OCI-LY7 (cell line): ENCODE measurements around the gene MYL3. TPM values are rescaled to one million over a fixed set of nuclear protein-coding genes. Genes with fewer than 3 reads are reported as not detected.

ENCODE experiments used
- BruUV-seq: library from RNA; stranded (reverse); fragments of 400-500 nt; replicated peaks from 2 replicates; lab custom pipeline; 2021; lab: Mats Ljungman, UMichigan
- CTCF ChIA-PET: fragments of 300-600 bp; sonication (Branson Sonifier 250); formaldehyde crosslinking; loops from one replicate; lab custom pipeline; 2022; ENCODE audit warnings: antibody characterized with exemption; ENCODE audit not compliant: unreplicated experiment; lab: Charles Lee
- POLR2A ChIA-PET: fragments of 300-600 bp; sonication (Branson Sonifier 250); formaldehyde crosslinking; loops from one replicate; lab custom pipeline; 2022; ENCODE audit warnings: antibody characterized with exemption; lab: Charles Lee
- DNase-seq: peaks from one replicate; pipeline ENCODE4 v3.0.0-alpha.2; 2015; ENCODE audit warnings: low spot score
- H2AFZ ChIP-seq: fragments of 200-600 bp; sonication (generic), shearing (Covaris generic); 2 replicates; pipeline ENCODE4 v1.6.1; 2014; ENCODE audit warnings: mild to moderate bottlenecking, antibody characterized with exemption, low read length, moderate library complexity
- H3K27ac ChIP-seq: fragments of 200-600 bp; sonication (generic); 2 replicates; pipeline ENCODE4 v1.5.1; 2014; ENCODE audit warnings: mixed run types, low read depth, mild to moderate bottlenecking, moderate library complexity, low read length, inconsistent platforms; ENCODE audit not compliant: poor library complexity, severe bottlenecking
- H3K36me3 ChIP-seq: fragments of 200-600 bp; sonication (generic); 2 replicates; pipeline ENCODE4 v1.6.1; 2014; ENCODE audit warnings: mild to moderate bottlenecking, antibody characterized with exemption, low read length, moderate library complexity, mixed read lengths; ENCODE audit not compliant: insufficient read depth
- H3K4me1 ChIP-seq: fragments of 200-600 bp; sonication (generic); 2 replicates; pipeline ENCODE4 v1.5.1; 2014; ENCODE audit warnings: mild to moderate bottlenecking, low read length; ENCODE audit not compliant: insufficient read depth, poor library complexity, severe bottlenecking
- H3K4me2 ChIP-seq: fragments of 200-600 bp; sonication (generic); 2 replicates; pipeline ENCODE4 v1.6.1; 2014; ENCODE audit warnings: mild to moderate bottlenecking, low read length
- H3K4me3 ChIP-seq: fragments of 200-600 bp; sonication (generic); 2 replicates; pipeline ENCODE4 v1.5.1; 2014; ENCODE audit warnings: mild to moderate bottlenecking, low read depth, low read length; ENCODE audit not compliant: poor library complexity, severe bottlenecking
- H3K79me2 ChIP-seq: fragments of 200-600 bp; sonication (generic); 2 replicates; pipeline ENCODE4 v1.6.1; 2016; ENCODE audit warnings: low read depth, mild to moderate bottlenecking, low read length, moderate library complexity, mixed read lengths; ENCODE audit not compliant: insufficient read depth
- H3K9me2 ChIP-seq: fragments of 200-600 bp; sonication (generic); 2 replicates; pipeline ENCODE4 v1.6.1; 2016; ENCODE audit warnings: mild to moderate bottlenecking, low read length, mixed read lengths; ENCODE audit not compliant: insufficient read depth
- H3K9me3 ChIP-seq: fragments of 200-600 bp; sonication (generic); 2 replicates; pipeline ENCODE4 v1.6.1; 2014; ENCODE audit warnings: mild to moderate bottlenecking, mixed run types, low read length, mixed read lengths
- H4K20me1 ChIP-seq: fragments of 200-600 bp; sonication (generic); 2 replicates; pipeline ENCODE4 v1.6.1; 2014; ENCODE audit warnings: mild to moderate bottlenecking, antibody characterized with exemption, low read length, moderate library complexity, mixed read lengths; ENCODE audit not compliant: insufficient read depth
- EZH2phosphoT487 ChIP-seq: fragments of 200-600 bp; sonication (generic); IDR thresholded peaks from 2 replicates; pipeline ENCODE4 v1.6.1; 2018; ENCODE audit warnings: low read depth, borderline replicate concordance, mild to moderate bottlenecking, mixed run types, antibody characterized with exemption, low read length, moderate library complexity, mixed read lengths
- intact Hi-C: fragments of 100-400 bp; cut with micrococcal nuclease; formaldehyde crosslinking; loops from one replicate; pipeline ENCODE4 v1.10.0; 2022; ENCODE audit not compliant: unreplicated experiment
- total RNA-seq, 2 experiments: library from RNA; depleted of rRNA in 1 of 2; stranded (reverse); fragments of >200 nt in 1 of 2; shearing (Covaris generic) in 1 of 2; gene quantifications; 2 replicates each; pipeline ENCODE4 v1.2.3, GENCODE V29; 2014 to 2022
- TF ChIP-seq, protein P1 (sequence below): fragments of 200-600 bp; sonication (generic); conservative IDR thresholded peaks from 2 replicates; pipeline ENCODE4 v1.5.1; 2014; ENCODE audit warnings: mild to moderate bottlenecking, antibody characterized with exemption, low read length, moderate library complexity, mixed read lengths

The MYL3 gene
- total RNA-seq, 2 experiments from 2014 or later, result not detected

DNA sequence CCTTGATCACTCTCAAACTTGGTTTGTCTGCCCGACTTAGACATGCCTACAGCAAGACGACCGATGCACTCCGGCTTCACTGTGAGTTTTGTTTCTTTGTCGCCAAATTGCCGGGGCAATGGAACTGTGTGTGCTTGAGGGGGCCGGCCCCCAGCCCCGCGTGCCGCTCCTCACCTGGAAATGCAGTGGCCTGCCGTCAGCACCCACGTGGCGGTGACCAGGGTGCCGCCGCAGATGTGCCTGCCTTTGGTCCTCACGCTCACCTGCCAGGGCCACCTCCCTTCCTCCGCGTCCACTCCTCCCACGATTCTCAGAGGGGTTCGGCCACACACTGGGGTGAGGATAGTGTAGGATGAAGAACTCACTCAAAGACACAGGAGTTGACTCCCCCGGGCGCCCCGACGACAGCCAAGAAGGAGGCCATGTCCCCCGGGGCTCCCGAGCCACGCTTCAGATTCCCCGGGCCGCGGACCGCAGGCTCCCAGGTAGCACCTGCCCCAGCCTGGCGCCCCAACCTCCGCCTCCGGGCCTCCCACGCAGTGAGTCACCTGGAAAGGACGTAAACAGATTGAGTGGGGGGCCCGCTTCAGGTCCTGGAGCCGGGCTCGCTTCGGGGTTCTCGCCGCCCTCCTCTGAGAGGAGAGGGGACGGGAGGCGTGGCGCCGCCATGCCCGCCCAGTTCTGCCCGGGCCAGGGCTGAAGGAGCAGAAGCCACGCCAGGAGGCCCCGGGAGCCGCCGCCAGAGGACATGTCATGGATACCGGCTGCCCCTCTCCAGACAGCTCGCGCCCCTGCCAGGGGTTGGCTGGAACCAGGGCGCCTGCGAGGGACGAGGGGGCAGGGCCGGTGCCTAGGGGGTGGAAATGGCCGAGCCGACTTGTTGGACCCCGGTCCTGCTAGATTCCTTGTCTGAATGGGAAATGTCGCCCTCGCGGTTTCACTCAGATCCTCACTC, 29.6 kb downstream of the MYL3 start:
- Histone ChIP-seq H3K9me3 (peaks cover 3% of the 10 kb centered on the region; the same call in 1 of the 2 replicates), H3K4me2 (no peak overlapping the region), H3K79me2 (no peaks in the 10 kb centered on the region), H3K36me3 (no peaks in the 10 kb centered on the region), H4K20me1 (no peaks in the 10 kb centered on the region), H3K9me2 (no peaks in the 10 kb centered on the region), H3K4me3 (no peak overlapping the region), H3K4me1 (no peaks in the 10 kb centered on the region), H2AFZ (no peak overlapping the region), H3K27ac (no peak overlapping the region)
- intact Hi-C loops, result no loop called here
- ChIA-PET POLR2A (interaction anchor here (0.6 kb wide), 1 partner anchor 706 kb away, joined by 6 read pairs; no protein-coding TSS in a partner anchor), CTCF (no interaction called here)
- TF ChIP-seq, protein P1, sequence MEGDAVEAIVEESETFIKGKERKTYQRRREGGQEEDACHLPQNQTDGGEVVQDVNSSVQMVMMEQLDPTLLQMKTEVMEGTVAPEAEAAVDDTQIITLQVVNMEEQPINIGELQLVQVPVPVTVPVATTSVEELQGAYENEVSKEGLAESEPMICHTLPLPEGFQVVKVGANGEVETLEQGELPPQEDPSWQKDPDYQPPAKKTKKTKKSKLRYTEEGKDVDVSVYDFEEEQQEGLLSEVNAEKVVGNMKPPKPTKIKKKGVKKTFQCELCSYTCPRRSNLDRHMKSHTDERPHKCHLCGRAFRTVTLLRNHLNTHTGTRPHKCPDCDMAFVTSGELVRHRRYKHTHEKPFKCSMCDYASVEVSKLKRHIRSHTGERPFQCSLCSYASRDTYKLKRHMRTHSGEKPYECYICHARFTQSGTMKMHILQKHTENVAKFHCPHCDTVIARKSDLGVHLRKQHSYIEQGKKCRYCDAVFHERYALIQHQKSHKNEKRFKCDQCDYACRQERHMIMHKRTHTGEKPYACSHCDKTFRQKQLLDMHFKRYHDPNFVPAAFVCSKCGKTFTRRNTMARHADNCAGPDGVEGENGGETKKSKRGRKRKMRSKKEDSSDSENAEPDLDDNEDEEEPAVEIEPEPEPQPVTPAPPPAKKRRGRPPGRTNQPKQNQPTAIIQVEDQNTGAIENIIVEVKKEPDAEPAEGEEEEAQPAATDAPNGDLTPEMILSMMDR, result no peak
- no peak for TF ChIP-seq EZH2phosphoT487
- no peak for DNase-seq
- BruUV-seq, result no TSS peak

DNA sequence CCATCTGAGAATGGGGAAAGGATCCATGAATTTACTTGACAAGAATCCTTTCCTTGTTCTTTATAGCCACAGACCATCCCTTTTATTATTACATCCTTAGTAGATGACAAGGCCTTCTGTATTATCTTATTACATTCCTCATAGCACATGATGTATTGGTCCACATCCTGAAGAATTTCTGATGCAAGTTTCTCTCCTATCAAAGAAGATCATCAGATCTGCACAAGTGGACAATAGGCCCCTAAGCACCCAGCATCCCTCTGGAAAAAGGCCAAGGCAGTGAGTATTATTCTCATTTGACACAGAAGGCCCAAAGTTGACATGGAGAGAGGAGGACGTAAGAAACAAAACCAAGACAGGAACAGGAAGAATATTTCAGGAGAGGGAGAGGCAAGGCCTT, 31.4 kb downstream of the MYL3 start:
- Histone ChIP-seq H2AFZ (no peak overlapping the region), H3K36me3 (no peaks in the 10 kb centered on the region), H3K9me3 (no peaks in the 10 kb centered on the region), H3K4me1 (no peaks in the 10 kb centered on the region), H3K4me2 (no peak overlapping the region), H3K79me2 (no peaks in the 10 kb centered on the region), H4K20me1 (no peaks in the 10 kb centered on the region), H3K27ac (no peak overlapping the region), H3K9me2 (no peaks in the 10 kb centered on the region), H3K4me3 (no peak overlapping the region)
- ChIA-PET CTCF (no interaction called here), POLR2A (no interaction called here)
- no peak for DNase-seq
- intact Hi-C loops, result no loop called here
- BruUV-seq, result no TSS peak
- TF ChIP-seq, protein P1, result no peak
- no peak for TF ChIP-seq EZH2phosphoT487

DNA sequence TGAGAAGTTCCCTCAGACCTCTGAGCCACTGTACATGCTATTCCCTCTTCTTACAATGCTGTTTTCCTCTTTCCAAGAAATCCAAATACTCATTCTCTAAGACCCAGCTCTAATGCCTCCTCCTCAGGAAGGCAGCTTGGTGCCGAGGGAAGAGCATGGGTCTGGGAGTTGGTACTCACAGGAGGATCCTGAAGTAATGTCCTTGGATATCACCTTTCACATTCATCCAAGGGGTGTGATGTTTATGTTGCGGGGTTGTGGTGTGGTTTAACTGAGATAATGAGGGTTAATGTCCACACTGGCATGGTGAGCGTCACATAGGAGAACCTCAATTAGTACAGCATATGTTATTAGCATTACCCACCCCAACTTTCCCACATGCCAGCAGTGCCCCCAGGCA, 31.9 kb downstream of the MYL3 start:
- H3K4me1 ChIP-seq, result no peaks in the 10 kb centered on the region
- no peak overlapping the region for H3K4me2 ChIP-seq
- intact Hi-C loops, result no loop called here
- no TSS peak for BruUV-seq
- ChIA-PET POLR2A (no interaction called here), CTCF (no interaction called here)
- H3K27ac ChIP-seq, result no peak overlapping the region
- H3K4me3 ChIP-seq, result no peak overlapping the region
- no peaks in the 10 kb centered on the region for H3K9me2 ChIP-seq
- no peaks in the 10 kb centered on the region for H3K79me2 ChIP-seq
- no peak for DNase-seq
- no peak overlapping the region for H2AFZ ChIP-seq
- H4K20me1 ChIP-seq, result no peaks in the 10 kb centered on the region
- H3K36me3 ChIP-seq, result no peaks in the 10 kb centered on the region
- TF ChIP-seq EZH2phosphoT487, result no peak
- TF ChIP-seq, protein P1, result no peak
- H3K9me3 ChIP-seq, result no peaks in the 10 kb centered on the region
